OCI-LY7 (cell line): ENCODE measurements around the gene MYRIP. TPM values are rescaled to one million over a fixed set of nuclear protein-coding genes. Genes with fewer than 3 reads are reported as not detected.

ENCODE experiments used
- BruUV-seq: library from RNA; stranded (reverse); fragments of 400-500 nt; replicated peaks from 2 replicates; lab custom pipeline; 2021; lab: Mats Ljungman, UMichigan
- CTCF ChIA-PET: fragments of 300-600 bp; sonication (Branson Sonifier 250); formaldehyde crosslinking; loops from one replicate; lab custom pipeline; 2022; ENCODE audit warnings: antibody characterized with exemption; ENCODE audit not compliant: unreplicated experiment; lab: Charles Lee
- POLR2A ChIA-PET: fragments of 300-600 bp; sonication (Branson Sonifier 250); formaldehyde crosslinking; loops from one replicate; lab custom pipeline; 2022; ENCODE audit warnings: antibody characterized with exemption; lab: Charles Lee
- DNase-seq: peaks from one replicate; pipeline ENCODE4 v3.0.0-alpha.2; 2015; ENCODE audit warnings: low spot score
- H2AFZ ChIP-seq: fragments of 200-600 bp; sonication (generic), shearing (Covaris generic); 2 replicates; pipeline ENCODE4 v1.6.1; 2014; ENCODE audit warnings: mild to moderate bottlenecking, antibody characterized with exemption, low read length, moderate library complexity
- H3K27ac ChIP-seq: fragments of 200-600 bp; sonication (generic); 2 replicates; pipeline ENCODE4 v1.5.1; 2014; ENCODE audit warnings: mixed run types, low read depth, mild to moderate bottlenecking, moderate library complexity, low read length, inconsistent platforms; ENCODE audit not compliant: poor library complexity, severe bottlenecking
- H3K36me3 ChIP-seq: fragments of 200-600 bp; sonication (generic); 2 replicates; pipeline ENCODE4 v1.6.1; 2014; ENCODE audit warnings: mild to moderate bottlenecking, antibody characterized with exemption, low read length, moderate library complexity, mixed read lengths; ENCODE audit not compliant: insufficient read depth
- H3K4me1 ChIP-seq: fragments of 200-600 bp; sonication (generic); 2 replicates; pipeline ENCODE4 v1.5.1; 2014; ENCODE audit warnings: mild to moderate bottlenecking, low read length; ENCODE audit not compliant: insufficient read depth, poor library complexity, severe bottlenecking
- H3K4me2 ChIP-seq: fragments of 200-600 bp; sonication (generic); 2 replicates; pipeline ENCODE4 v1.6.1; 2014; ENCODE audit warnings: mild to moderate bottlenecking, low read length
- H3K4me3 ChIP-seq: fragments of 200-600 bp; sonication (generic); 2 replicates; pipeline ENCODE4 v1.5.1; 2014; ENCODE audit warnings: mild to moderate bottlenecking, low read depth, low read length; ENCODE audit not compliant: poor library complexity, severe bottlenecking
- H3K79me2 ChIP-seq: fragments of 200-600 bp; sonication (generic); 2 replicates; pipeline ENCODE4 v1.6.1; 2016; ENCODE audit warnings: low read depth, mild to moderate bottlenecking, low read length, moderate library complexity, mixed read lengths; ENCODE audit not compliant: insufficient read depth
- H3K9me2 ChIP-seq: fragments of 200-600 bp; sonication (generic); 2 replicates; pipeline ENCODE4 v1.6.1; 2016; ENCODE audit warnings: mild to moderate bottlenecking, low read length, mixed read lengths; ENCODE audit not compliant: insufficient read depth
- H3K9me3 ChIP-seq: fragments of 200-600 bp; sonication (generic); 2 replicates; pipeline ENCODE4 v1.6.1; 2014; ENCODE audit warnings: mild to moderate bottlenecking, mixed run types, low read length, mixed read lengths
- H4K20me1 ChIP-seq: fragments of 200-600 bp; sonication (generic); 2 replicates; pipeline ENCODE4 v1.6.1; 2014; ENCODE audit warnings: mild to moderate bottlenecking, antibody characterized with exemption, low read length, moderate library complexity, mixed read lengths; ENCODE audit not compliant: insufficient read depth
- EZH2phosphoT487 ChIP-seq: fragments of 200-600 bp; sonication (generic); IDR thresholded peaks from 2 replicates; pipeline ENCODE4 v1.6.1; 2018; ENCODE audit warnings: low read depth, borderline replicate concordance, mild to moderate bottlenecking, mixed run types, antibody characterized with exemption, low read length, moderate library complexity, mixed read lengths
- intact Hi-C: fragments of 100-400 bp; cut with micrococcal nuclease; formaldehyde crosslinking; loops from one replicate; pipeline ENCODE4 v1.10.0; 2022; ENCODE audit not compliant: unreplicated experiment
- total RNA-seq, 2 experiments: library from RNA; depleted of rRNA in 1 of 2; stranded (reverse); fragments of >200 nt in 1 of 2; shearing (Covaris generic) in 1 of 2; gene quantifications; 2 replicates each; pipeline ENCODE4 v1.2.3, GENCODE V29; 2014 to 2022
- TF ChIP-seq, protein P1 (sequence below): fragments of 200-600 bp; sonication (generic); conservative IDR thresholded peaks from 2 replicates; pipeline ENCODE4 v1.5.1; 2014; ENCODE audit warnings: mild to moderate bottlenecking, antibody characterized with exemption, low read length, moderate library complexity, mixed read lengths

MYRIP gene
- total RNA-seq, 2 experiments from 2014 or later = not detected

- no peak overlapping the region for H3K4me2 ChIP-seq
- H3K4me1 ChIP-seq = no peaks in the 10 kb centered on the region
- no peak for TF ChIP-seq EZH2phosphoT487
- TF ChIP-seq, protein P1, sequence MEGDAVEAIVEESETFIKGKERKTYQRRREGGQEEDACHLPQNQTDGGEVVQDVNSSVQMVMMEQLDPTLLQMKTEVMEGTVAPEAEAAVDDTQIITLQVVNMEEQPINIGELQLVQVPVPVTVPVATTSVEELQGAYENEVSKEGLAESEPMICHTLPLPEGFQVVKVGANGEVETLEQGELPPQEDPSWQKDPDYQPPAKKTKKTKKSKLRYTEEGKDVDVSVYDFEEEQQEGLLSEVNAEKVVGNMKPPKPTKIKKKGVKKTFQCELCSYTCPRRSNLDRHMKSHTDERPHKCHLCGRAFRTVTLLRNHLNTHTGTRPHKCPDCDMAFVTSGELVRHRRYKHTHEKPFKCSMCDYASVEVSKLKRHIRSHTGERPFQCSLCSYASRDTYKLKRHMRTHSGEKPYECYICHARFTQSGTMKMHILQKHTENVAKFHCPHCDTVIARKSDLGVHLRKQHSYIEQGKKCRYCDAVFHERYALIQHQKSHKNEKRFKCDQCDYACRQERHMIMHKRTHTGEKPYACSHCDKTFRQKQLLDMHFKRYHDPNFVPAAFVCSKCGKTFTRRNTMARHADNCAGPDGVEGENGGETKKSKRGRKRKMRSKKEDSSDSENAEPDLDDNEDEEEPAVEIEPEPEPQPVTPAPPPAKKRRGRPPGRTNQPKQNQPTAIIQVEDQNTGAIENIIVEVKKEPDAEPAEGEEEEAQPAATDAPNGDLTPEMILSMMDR = no peak
- no peak overlapping the region for H3K4me3 ChIP-seq
- no peak overlapping the region for H3K27ac ChIP-seq
- no peaks in the 10 kb centered on the region for H4K20me1 ChIP-seq
- H3K9me2 ChIP-seq = no peaks in the 10 kb centered on the region
- no peak for DNase-seq
- H3K9me3 ChIP-seq = no peaks in the 10 kb centered on the region
- no TSS peak for BruUV-seq
- intact Hi-C loops = no loop called here
- no peaks in the 10 kb centered on the region for H3K36me3 ChIP-seq
- CTCF ChIA-PET = no interaction called here
- H2AFZ ChIP-seq = no peak overlapping the region
- H3K79me2 ChIP-seq = no peaks in the 10 kb centered on the region
- POLR2A ChIA-PET = no interaction called here
These were observed 172.3 kb downstream of the MYRIP start for GRCh38 chr3:39981547-39982184.

DNA sequence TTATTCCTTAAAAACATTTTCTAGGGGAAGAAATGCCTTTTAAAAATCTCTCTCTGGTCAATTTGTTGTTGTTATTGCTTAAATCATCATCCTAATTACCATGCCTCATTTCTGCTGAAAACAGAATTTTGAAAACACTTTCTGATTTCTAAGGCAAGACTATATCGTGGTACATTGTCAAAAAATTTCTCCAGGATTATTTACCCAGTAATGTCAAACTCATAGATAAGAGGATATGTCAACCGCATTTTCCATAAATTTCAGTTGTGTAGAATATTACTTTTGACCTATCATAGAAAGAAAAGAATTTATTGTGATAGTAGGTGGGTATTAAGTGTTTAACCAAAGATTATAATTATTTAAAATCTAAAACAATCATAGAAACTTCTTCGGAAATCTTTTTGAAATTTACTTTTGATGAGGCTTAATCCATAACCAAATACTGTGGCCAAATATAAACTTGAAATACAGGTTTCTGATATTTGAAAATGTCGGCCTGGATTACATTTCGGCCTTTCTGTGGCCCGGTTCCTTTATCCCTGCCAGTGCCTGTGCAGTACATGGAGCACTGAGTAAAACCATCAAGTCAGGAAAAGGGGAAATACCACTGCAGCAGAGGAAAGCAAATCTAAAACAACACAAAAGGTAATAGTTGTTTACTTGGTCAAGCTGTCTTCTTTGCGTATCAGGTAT is 173.4 kb downstream of the MYRIP start:
- Histone ChIP-seq H3K4me1 (no peaks in the 10 kb centered on the region), H3K9me3 (no peaks in the 10 kb centered on the region), H3K9me2 (no peaks in the 10 kb centered on the region), H3K27ac (no peak overlapping the region), H3K79me2 (no peaks in the 10 kb centered on the region), H3K4me3 (no peak overlapping the region), H2AFZ (no peak overlapping the region), H4K20me1 (no peaks in the 10 kb centered on the region), H3K36me3 (no peaks in the 10 kb centered on the region), H3K4me2 (no peak overlapping the region)
- no TSS peak for BruUV-seq
- POLR2A ChIA-PET = no interaction called here
- no peak for TF ChIP-seq EZH2phosphoT487
- TF ChIP-seq, protein P1 = no peak
- CTCF ChIA-PET = no interaction called here
- intact Hi-C loops = no loop called here
- no peak for DNase-seq

DNA sequence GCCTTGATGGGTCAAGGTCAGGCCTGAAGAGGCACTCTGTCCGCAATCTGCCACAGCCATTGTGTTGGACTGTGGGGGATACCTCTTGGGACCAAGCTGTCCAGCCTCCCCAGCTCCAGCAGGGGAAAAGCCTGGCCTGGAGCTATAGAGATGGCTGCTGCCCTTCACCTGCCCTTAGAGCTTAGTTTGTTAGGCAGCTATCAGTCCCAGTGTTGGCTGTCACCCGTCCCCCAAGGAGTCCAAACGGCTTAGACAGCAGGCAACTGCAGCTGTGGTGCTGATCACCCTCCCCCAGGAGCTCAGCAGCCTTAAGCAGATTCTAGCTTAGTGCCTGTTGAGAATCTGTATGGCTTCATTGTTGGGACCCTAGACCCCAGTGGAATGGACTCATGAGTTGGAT is 180.3 kb downstream of the MYRIP start:
- Histone ChIP-seq H3K79me2 (no peaks in the 10 kb centered on the region), H4K20me1 (no peaks in the 10 kb centered on the region), H3K27ac (no peak overlapping the region), H2AFZ (no peak overlapping the region), H3K36me3 (no peaks in the 10 kb centered on the region), H3K9me2 (no peaks in the 10 kb centered on the region), H3K9me3 (no peaks in the 10 kb centered on the region), H3K4me3 (no peak overlapping the region), H3K4me2 (no peak overlapping the region), H3K4me1 (no peaks in the 10 kb centered on the region)
- TF ChIP-seq EZH2phosphoT487 = no peak
- TF ChIP-seq, protein P1 = no peak
- ChIA-PET CTCF (no interaction called here), POLR2A (no interaction called here)
- no TSS peak for BruUV-seq
- intact Hi-C loops = loop anchor here (10.0 kb wide), 1 partner anchor 295 kb away; no protein-coding TSS in a partner anchor
- no peak for DNase-seq
